Endodermal cell (in vitro differentiated cells): ENCODE data around the gene MAN2B1. TPM values are rescaled to one million over a fixed set of nuclear protein-coding genes. Genes with fewer than 3 reads are reported as not detected.

ENCODE experiments used
- DNase-seq: peaks from one replicate; pipeline ENCODE4 v3.0.0-alpha.2; 2017
- H3K27ac ChIP-seq: 2 replicates; pipeline ENCODE4 v1.5.1; 2013; ENCODE audit warnings: mild to moderate bottlenecking, low read depth, low read length, moderate library complexity
- H3K27me3 ChIP-seq: 2 replicates; pipeline ENCODE4 v1.6.1; 2013; ENCODE audit warnings: mild to moderate bottlenecking, low read length, moderate library complexity; ENCODE audit not compliant: insufficient read depth, control insufficient read depth, poor library complexity, severe bottlenecking
- H3K36me3 ChIP-seq: 2 replicates; pipeline ENCODE4 v1.7.0; 2013; ENCODE audit warnings: mild to moderate bottlenecking, low read length, moderate library complexity; ENCODE audit not compliant: control insufficient read depth, insufficient read depth
- H3K4me1 ChIP-seq: one replicate; pipeline ENCODE4 v1.7.0; 2013; ENCODE audit warnings: low read length; ENCODE audit not compliant: control insufficient read depth, insufficient read depth
- H3K4me3 ChIP-seq: 2 replicates; pipeline ENCODE4 v1.5.1; 2013; ENCODE audit warnings: mild to moderate bottlenecking, low read length, moderate library complexity
- H3K9ac ChIP-seq: 2 replicates; pipeline ENCODE4 v1.6.1; 2013; ENCODE audit warnings: mild to moderate bottlenecking, low read length, moderate library complexity; ENCODE audit not compliant: poor library complexity, severe bottlenecking; ENCODE audit errors: extremely low read depth
- H3K9me3 ChIP-seq: 2 replicates; pipeline ENCODE4 v1.6.1; 2013; ENCODE audit warnings: mild to moderate bottlenecking, low read length, moderate library complexity; ENCODE audit not compliant: control insufficient read depth
- H3K27ac Mint-ChIP-seq: 2 replicates; pipeline ENCODE4 v1.8.0; 2020; ENCODE audit warnings: mixed read lengths
- H3K27me3 Mint-ChIP-seq: 2 replicates; pipeline ENCODE4 v1.8.0; 2021; ENCODE audit warnings: mild to moderate bottlenecking, mixed read lengths; ENCODE audit not compliant: insufficient read depth
- H3K36me3 Mint-ChIP-seq: 2 replicates; pipeline ENCODE4 v1.8.0; 2020; ENCODE audit warnings: low read depth, mixed read lengths
- H3K4me1 Mint-ChIP-seq: 2 replicates; pipeline ENCODE4 v1.8.0; 2020; ENCODE audit warnings: mixed read lengths
- H3K4me3 Mint-ChIP-seq: 2 replicates; pipeline ENCODE4 v1.8.0; 2020; ENCODE audit warnings: mild to moderate bottlenecking, moderate library complexity, mixed read lengths
- H3K9me3 Mint-ChIP-seq: 2 replicates; pipeline ENCODE4 v1.8.0; 2020; ENCODE audit warnings: mild to moderate bottlenecking, mixed read lengths
- WGBS, 2 experiments: methylation state at CpG; one replicate each; pipeline versions ENCODE4 v1.1.5 to v1.1.7; 2013; ENCODE audit warnings: missing lambda C conversion rate in 2 of 2, mixed read lengths in 1 of 2; ENCODE audit not compliant: insufficient coverage in 1 of 2, insufficient read length in 1 of 2; 5-methylcytosine and 5-hydroxymethylcytosine counted together
- total RNA-seq, 2 donors: library from RNA; stranded (reverse); fragmentation: NEBNext Ultra II Directional in 1 of 2; extraction: Animal tissue kit (Norgen Biotek cat#: 25700) in 1 of 2; gene quantifications; 2 replicates in 1 of 2; 3 replicates in 1 of 2; pipeline ENCODE4 v1.2.1, GENCODE V29; 2021
- TF ChIP-seq, protein P1 (sequence below): fragments of 200-600 bp; sonication (generic); conservative IDR thresholded peaks from 2 replicates; pipeline ENCODE4 v1.5.0; 2021; ENCODE audit warnings: antibody characterized with exemption, mild to moderate bottlenecking

MAN2B1 gene
- total RNA-seq, 2 donors from 2014 or later: 101 to 113 TPM

DNA sequence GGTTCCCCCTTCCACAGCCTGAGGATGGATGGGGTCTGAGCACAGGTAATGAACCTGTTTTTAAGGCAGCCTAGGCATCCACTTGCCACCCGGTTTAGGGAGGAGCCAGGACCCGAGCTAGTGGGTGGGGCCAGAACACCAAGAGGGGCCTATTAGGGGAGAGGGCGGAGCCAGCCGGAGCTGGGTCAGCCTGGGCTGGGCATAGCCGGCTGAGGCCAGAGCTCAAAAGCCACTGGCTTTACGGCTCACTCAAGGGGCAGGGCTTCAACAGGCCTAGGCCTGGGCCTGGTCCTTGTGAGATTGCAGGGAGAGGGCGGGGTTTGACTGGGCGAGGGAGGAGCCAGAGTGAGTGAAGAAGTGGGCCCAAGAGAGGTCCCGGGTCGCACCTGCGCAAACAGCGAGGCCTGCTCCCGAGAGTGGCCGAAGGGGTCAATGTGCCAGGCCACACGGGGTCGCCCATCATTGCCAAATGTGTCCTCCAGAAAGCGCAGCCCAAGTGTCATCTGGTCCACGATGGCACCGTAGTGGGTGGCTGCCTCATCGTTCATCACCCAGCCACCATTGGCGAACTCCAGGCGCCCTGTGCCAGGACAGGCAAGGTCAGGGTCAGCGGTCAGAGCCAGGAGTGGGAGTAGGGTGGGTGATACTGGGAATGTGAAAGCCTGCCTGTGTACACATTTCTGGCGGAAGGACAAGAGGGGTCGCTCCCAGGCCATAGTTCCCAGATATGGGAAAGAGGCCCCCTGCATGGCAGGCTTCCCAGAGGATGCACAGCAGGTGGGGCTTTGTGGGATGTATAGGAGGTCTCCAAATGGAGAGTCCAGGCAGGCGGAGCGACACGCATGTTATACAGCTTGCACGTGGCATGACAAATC, 1.9 kb downstream of the MAN2B1 start:
- Mint-ChIP-seq H3K27me3 (no peaks in the 10 kb centered on the region), H3K9me3 (no peaks in the 10 kb centered on the region), H3K36me3 (peaks cover 30% of the 10 kb centered on the region), H3K4me3 (peak overlapping the region; percentile 17), H3K4me1 (peaks cover 17% of the 10 kb centered on the region), H3K27ac (no peak overlapping the region)
- Histone ChIP-seq H3K27me3 (no peaks in the 10 kb centered on the region), H3K36me3 (peaks cover 33% of the 10 kb centered on the region), H3K9me3 (no peaks in the 10 kb centered on the region), H3K4me3 (no peak overlapping the region), H3K4me1 (no peaks in the 10 kb centered on the region), H3K27ac (no peak overlapping the region), H3K9ac (no peak overlapping the region)
- TF ChIP-seq, protein P1, sequence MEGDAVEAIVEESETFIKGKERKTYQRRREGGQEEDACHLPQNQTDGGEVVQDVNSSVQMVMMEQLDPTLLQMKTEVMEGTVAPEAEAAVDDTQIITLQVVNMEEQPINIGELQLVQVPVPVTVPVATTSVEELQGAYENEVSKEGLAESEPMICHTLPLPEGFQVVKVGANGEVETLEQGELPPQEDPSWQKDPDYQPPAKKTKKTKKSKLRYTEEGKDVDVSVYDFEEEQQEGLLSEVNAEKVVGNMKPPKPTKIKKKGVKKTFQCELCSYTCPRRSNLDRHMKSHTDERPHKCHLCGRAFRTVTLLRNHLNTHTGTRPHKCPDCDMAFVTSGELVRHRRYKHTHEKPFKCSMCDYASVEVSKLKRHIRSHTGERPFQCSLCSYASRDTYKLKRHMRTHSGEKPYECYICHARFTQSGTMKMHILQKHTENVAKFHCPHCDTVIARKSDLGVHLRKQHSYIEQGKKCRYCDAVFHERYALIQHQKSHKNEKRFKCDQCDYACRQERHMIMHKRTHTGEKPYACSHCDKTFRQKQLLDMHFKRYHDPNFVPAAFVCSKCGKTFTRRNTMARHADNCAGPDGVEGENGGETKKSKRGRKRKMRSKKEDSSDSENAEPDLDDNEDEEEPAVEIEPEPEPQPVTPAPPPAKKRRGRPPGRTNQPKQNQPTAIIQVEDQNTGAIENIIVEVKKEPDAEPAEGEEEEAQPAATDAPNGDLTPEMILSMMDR: no peak
- WGBS, 2 experiments: 92 to 96% methylated on average over 21 to 29 of the region's 29 CpGs
- DNase-seq: peak; percentile 92

DNA sequence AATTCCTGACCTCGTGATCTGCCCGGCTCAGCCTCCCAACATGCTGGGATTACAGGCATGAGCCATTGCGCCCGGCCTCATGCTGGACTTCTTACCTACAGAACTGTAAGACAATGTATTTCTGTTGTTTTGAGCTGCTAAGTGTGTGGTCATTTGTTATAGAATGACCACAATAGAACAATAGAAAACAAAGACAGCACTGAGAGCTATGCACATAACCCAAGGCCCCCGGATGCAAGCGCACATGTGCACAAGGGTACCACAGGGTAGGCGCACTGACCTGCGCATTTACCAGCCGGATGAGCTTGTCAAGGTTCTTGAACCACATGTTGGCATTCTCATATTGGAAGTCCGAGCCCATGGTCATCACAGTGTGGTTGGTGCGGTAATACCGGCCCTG, 5.6 kb downstream of the MAN2B1 start:
- 91 to 93% methylated on average over 5 to 12 of the region's 12 CpGs for WGBS, 2 experiments
- Mint-ChIP-seq H3K36me3 (peaks cover 55% of the 10 kb centered on the region), H3K27me3 (no peaks in the 10 kb centered on the region), H3K4me1 (peaks cover 3% of the 10 kb centered on the region), H3K27ac (no peak overlapping the region), H3K9me3 (no peaks in the 10 kb centered on the region), H3K4me3 (no peak overlapping the region)
- no peak overlapping the region for H3K9ac ChIP-seq
- TF ChIP-seq, protein P1: no peak
- H3K27me3 ChIP-seq: no peaks in the 10 kb centered on the region
- H3K4me1 ChIP-seq: no peaks in the 10 kb centered on the region
- no peaks in the 10 kb centered on the region for H3K9me3 ChIP-seq
- DNase-seq: no peak
- H3K27ac ChIP-seq: no peak overlapping the region
- peaks cover 60% of the 10 kb centered on the region for H3K36me3 ChIP-seq
- H3K4me3 ChIP-seq: no peak overlapping the region

DNA sequence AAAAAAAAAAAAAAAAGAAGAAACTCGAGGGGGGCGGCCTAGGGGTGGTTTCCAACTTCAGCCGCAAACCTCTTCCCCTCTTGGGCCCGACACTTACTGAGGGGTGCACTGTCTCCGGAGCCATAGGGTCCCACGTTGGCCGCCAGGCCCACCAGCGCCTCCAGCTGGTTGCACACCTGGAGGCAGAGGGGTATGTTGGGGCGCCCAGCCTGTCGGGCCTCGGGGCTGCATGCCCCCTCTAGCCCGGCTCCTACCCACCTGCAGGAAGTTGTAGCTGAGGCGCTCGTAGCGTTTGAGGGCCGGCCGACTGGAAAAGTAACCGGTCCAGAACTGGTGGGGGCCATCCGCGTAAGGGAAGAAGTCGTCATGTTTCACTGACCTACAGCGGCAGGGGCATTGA, 8.6 kb downstream of the MAN2B1 start:
- Histone ChIP-seq H3K4me3 (no peak overlapping the region), H3K36me3 (peaks cover 52% of the 10 kb centered on the region), H3K9me3 (no peaks in the 10 kb centered on the region), H3K9ac (no peak overlapping the region), H3K4me1 (no peaks in the 10 kb centered on the region), H3K27ac (no peak overlapping the region), H3K27me3 (no peaks in the 10 kb centered on the region)
- H3K27me3 Mint-ChIP-seq: no peaks in the 10 kb centered on the region
- no peaks in the 10 kb centered on the region for H3K4me1 Mint-ChIP-seq
- 99 to 100% methylated on average over 9 to 22 of the region's 22 CpGs for WGBS, 2 experiments
- TF ChIP-seq, protein P1: peak; percentile 24
- peaks cover 57% of the 10 kb centered on the region for H3K36me3 Mint-ChIP-seq
- DNase-seq: no peak
- no peak overlapping the region for H3K27ac Mint-ChIP-seq
- no peak overlapping the region for H3K4me3 Mint-ChIP-seq
- H3K9me3 Mint-ChIP-seq: no peaks in the 10 kb centered on the region
